HG03558 (cell line): ENCODE measurements around the gene NABP2.
A peak's percentile ranks its signal among the peaks of the same experiment; 100 is the strongest.
"Not testable (repeated sequence)": the region's sequence is repeated elsewhere in the genome, so short reads cannot be mapped to it uniquely, and the experiment has no call there.

Source experiments
- ATAC-seq: cut with Tn5 transposase; IDR thresholded peaks from one replicate; pipeline ENCODE4 v1.9.1; 2021; ENCODE audit warnings: moderate number of reproducible peaks; ENCODE audit not compliant: unreplicated experiment; ENCODE audit errors: extremely low read depth

Gene NABP2

GRCh38 chr12:56241424-56242303 lies 17.5 kb downstream of the NABP2 start:
- ATAC-seq = no peak

- ATAC-seq = no peak
These were observed 18.8 kb downstream of the NABP2 start for GRCh38 chr12:56242986-56243385.

- no peak for ATAC-seq
These were observed 19.6 kb downstream of the NABP2 start for GRCh38 chr12:56243731-56244181.

GRCh38 chr12:56244494-56244893 lies 20.4 kb downstream of the NABP2 start:
- no peak for ATAC-seq

GRCh38 chr12:56247923-56248322 lies 23.8 kb downstream of the NABP2 start:
- ATAC-seq = no peak

- no peak for ATAC-seq
These were observed 24.6 kb downstream of the NABP2 start for GRCh38 chr12:56248711-56249110.

GRCh38 chr12:56252649-56253048 lies 28.5 kb downstream of the NABP2 start:
- ATAC-seq = no peak

- no peak for ATAC-seq
These were observed 28.9 kb downstream of the NABP2 start for GRCh38 chr12:56253091-56253490.

- no peak for ATAC-seq
These were observed 31.5 kb downstream of the NABP2 start for GRCh38 chr12:56255671-56256070.

- no peak for ATAC-seq
These were observed 32.3 kb downstream of the NABP2 start for GRCh38 chr12:56256326-56256960.

GRCh38 chr12:56257071-56257470 lies 32.9 kb downstream of the NABP2 start:
- no peak for ATAC-seq

- ATAC-seq = peak; percentile 8
These were observed 33.4 kb downstream of the NABP2 start for GRCh38 chr12:56257491-56258067.

GRCh38 chr12:56258068-56258819 lies 34.1 kb downstream of the NABP2 start, which contains the start of gene ANKRD52:
Gene ANKRD52 (minus strand): TSS chr12:56258384. CDS start chr12:56258269, 115 bp downstream.
- peak; percentile 86 for ATAC-seq

- ATAC-seq = no peak
These were observed 34.7 kb downstream of the NABP2 start for GRCh38 chr12:56258820-56259183.

- ATAC-seq = no peak
These were observed 36.2 kb downstream of the NABP2 start for GRCh38 chr12:56260380-56260779.

GRCh38 chr12:56260921-56261320 lies 36.8 kb downstream of the NABP2 start:
- no peak for ATAC-seq

GRCh38 chr12:56261503-56262232 lies 37.5 kb downstream of the NABP2 start:
- ATAC-seq = no peak

- not testable (repeated sequence) for ATAC-seq
These were observed 38.8 kb downstream of the NABP2 start for GRCh38 chr12:56262955-56263354.

- ATAC-seq = not testable (repeated sequence)
These were observed 42.0 kb downstream of the NABP2 start for GRCh38 chr12:56266068-56266692.
